ENCODE results near the gene PARN.
A peak's percentile ranks its signal among the peaks of the same experiment; 100 is the strongest.
"Not testable (repeated sequence)": the region's sequence is repeated elsewhere in the genome, so short reads cannot be mapped to it uniquely, and the experiment has no call there.

The PARN gene

GRCh38 chr16:14420721-14421488, 209.2 kb downstream of the PARN start:
- no peak for DNase-seq (ENCODE audit: low read depth)
- no peak overlapping the region for H3K4me3 ChIP-seq (ENCODE audit: low read depth, low read length)

- not testable (repeated sequence) for DNase-seq (ENCODE audit: low read depth); H3K4me3 ChIP-seq (ENCODE audit: low read depth, low read length)
Measured at GRCh38 chr16:14420243-14420642, 209.8 kb downstream of the PARN start.

DNA sequence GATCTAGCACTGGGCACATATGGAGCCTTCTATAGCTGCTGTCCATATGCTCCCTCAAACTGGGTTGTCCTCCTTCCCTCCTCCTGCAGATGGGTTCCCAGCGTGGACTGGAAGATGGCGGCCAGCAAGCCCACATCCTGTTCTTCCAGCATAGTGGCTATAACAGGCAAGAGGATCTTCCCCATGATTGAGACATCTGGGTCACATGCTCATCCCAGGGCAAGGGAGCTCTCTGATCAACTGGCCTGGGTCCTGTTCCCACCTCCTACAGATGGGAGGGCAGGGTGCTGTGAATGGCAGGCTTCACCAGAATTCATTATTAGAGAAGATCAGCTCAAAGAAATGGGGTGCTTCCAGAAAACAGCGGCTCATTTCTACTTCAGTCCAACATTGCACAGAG, 210.2 kb downstream of the PARN start:
- H3K4me3 ChIP-seq (ENCODE audit: low read depth, low read length): no peak overlapping the region
- no peak for DNase-seq (ENCODE audit: low read depth)

DNA sequence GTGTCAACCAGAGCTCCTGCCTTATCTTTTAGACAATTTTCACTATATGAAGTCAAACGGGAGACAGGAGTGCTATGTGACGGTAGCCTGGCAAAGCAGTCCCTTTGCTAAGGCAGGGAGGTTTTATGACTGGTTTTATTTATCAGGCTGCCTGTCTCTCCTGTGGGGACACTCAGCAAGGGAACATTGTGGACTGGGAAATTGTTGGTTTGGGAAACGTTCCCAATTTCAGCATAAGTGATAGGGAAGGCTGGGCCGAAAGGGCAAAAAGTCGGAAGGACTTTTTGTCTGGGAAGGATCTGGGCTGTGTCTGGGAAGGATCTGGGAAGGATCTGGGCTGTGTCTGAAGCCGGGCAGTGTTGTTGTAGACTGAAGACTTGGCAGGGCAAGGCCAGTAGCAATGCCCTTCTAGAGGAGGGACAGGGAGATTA, 211.2 kb downstream of the PARN start:
- DNase-seq (ENCODE audit: low read depth): no peak
- no peak overlapping the region for H3K4me3 ChIP-seq (ENCODE audit: low read depth, low read length)

- no peak for DNase-seq (ENCODE audit: low read depth)
- no peak overlapping the region for H3K4me3 ChIP-seq (ENCODE audit: low read depth, low read length)
Measured at GRCh38 chr16:14416184-14416583, 213.9 kb downstream of the PARN start.

DNA sequence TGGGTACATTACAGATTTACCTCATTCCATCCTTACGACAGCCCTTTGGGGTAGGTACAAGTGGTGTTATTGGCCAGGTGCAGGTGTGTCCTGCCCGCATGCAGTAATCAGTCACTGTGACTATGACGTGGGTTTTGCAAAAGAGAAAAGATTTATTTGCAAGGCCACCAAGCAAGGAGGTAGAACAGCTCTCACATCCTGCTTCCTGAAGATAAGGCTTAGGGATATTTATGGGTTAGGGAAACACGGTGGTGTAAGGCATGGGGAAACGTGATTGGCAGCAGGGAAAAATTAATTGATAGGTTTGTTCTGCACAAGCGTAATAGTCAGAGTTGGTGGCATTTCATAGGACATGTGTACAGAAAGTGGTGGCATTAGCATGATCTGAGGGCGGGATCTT, 214.8 kb downstream of the PARN start:
- no peak for DNase-seq (ENCODE audit: low read depth)
- H3K4me3 ChIP-seq (ENCODE audit: low read depth, low read length): no peak overlapping the region

- no peak overlapping the region for H3K4me3 ChIP-seq (ENCODE audit: low read depth, low read length)
- DNase-seq (ENCODE audit: low read depth): peak; percentile 93
Measured at GRCh38 chr16:14409563-14409962, 220.5 kb downstream of the PARN start.

GRCh38 chr16:14407786-14408399, 222.2 kb downstream of the PARN start:
- DNase-seq (ENCODE audit: low read depth): no peak
- H3K4me3 ChIP-seq (ENCODE audit: low read depth, low read length): no peak overlapping the region

DNA sequence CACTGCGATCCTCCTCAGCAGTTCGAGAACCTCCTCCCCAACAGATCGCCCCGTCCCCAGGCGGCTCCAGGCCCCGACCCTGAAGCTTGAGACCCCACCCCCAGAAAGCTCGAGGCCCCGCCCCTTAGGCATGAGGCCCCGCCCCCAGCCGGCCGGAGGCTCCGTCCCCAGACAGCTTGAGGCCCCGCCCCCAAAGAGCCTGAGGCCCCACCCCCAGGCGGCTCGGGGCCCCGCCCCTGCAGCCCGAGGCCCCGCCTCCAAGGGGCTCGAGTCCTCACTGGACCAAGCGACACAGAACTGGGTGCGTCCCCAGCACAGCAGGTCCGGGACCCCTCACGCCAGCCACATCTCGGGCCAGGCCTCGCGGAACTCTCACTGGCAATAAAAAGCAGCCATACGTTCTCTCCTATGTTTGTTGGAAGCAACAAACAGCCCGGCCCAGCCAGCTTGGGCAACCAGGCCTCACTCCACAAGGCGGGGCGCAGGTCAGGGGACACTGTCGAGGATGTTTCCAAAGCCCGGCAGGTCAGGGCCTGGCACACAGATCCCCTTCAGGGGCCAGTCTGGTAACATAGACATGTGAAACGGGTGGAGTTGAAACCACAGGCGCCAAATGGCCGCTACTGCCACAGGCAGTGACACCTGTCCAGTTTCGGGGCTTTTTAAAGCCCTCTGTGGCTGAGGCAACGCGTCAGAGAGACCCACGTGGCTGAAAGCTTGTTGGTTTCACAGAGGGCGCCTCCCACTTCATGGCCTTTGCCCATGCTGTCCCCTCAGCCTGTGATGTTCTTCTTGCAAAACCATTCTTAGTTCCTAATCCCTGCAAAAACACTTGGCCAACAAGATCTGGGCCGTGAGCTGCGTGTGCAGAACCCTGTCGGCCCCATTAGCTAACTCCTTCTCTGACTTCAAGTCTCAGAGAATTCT, 224.2 kb downstream of the PARN start:
- no peak for DNase-seq (ENCODE audit: low read depth)
- no peak overlapping the region for H3K4me3 ChIP-seq (ENCODE audit: low read depth, low read length)

GRCh38 chr16:14403001-14403389, 227.1 kb downstream of the PARN start:
- DNase-seq (ENCODE audit: low read depth); H3K4me3 ChIP-seq (ENCODE audit: low read depth, low read length): not testable (repeated sequence)

DNA sequence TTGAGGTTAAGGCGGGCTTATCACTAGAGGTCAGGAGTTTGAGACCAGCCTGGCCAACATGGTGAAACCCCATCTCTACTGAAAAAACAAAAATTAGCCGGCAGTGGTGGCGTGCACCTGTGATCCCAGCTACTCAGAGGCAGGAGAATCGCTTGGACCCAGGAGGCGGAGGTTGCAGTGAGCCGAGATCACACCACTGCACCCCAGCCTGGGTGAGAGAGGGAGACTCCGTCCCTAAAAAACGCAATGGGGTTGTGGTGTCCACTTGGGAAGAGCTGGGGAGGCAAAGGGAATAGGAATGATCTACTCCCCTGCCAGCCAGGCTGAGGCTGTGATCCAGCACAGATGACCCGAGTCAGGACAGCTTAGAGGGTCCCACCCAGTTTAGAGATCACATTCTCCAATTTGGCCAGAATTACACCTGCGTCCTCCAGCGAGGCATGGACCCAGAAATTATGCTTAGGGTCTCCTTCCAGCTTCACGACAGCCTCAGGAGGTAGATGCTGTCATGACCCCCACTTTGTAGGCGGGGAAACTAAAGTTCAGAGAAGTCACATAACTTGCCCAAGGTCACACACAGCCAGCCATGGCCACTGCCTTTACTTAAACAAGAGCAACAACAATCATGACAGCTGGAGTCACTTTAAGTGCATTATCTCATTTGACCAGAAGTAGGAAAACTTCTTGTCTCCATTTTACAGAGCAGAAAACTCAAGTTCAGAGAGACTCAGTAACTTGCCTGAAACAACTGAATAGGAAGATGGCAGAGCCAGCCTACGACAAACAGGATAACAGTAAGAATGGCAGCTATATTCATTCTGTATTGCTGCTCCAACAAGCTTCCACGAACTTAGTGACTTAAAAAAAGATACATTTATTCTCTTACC, 227.7 kb downstream of the PARN start:
- DNase-seq (ENCODE audit: low read depth); H3K4me3 ChIP-seq (ENCODE audit: low read depth, low read length): not testable (repeated sequence)

DNA sequence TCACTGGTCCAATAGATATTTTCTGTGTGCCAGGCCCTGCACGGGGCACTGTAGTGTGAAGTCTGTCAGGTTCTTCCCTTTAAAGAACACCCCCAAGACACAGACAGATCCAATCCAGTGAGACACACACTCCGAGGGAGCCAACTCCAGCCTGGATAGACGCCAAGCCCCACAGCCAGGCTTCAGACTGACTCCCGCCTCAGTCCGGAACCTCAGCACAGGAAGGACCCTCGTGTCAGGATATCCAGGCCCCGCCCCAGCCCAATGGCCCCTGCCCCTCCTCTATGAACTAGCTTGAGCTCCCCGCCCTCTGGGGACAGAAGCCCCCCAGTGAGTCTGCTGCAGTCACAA, 228.4 kb downstream of the PARN start:
- DNase-seq (ENCODE audit: low read depth); H3K4me3 ChIP-seq (ENCODE audit: low read depth, low read length): not testable (repeated sequence)

- DNase-seq (ENCODE audit: low read depth); H3K4me3 ChIP-seq (ENCODE audit: low read depth, low read length): not testable (repeated sequence)
Measured at GRCh38 chr16:14400978-14401710, 228.9 kb downstream of the PARN start.

- no peak overlapping the region for H3K4me3 ChIP-seq (ENCODE audit: low read depth, low read length)
- no peak for DNase-seq (ENCODE audit: low read depth)
Measured at GRCh38 chr16:14400285-14400977, 229.6 kb downstream of the PARN start.

DNA sequence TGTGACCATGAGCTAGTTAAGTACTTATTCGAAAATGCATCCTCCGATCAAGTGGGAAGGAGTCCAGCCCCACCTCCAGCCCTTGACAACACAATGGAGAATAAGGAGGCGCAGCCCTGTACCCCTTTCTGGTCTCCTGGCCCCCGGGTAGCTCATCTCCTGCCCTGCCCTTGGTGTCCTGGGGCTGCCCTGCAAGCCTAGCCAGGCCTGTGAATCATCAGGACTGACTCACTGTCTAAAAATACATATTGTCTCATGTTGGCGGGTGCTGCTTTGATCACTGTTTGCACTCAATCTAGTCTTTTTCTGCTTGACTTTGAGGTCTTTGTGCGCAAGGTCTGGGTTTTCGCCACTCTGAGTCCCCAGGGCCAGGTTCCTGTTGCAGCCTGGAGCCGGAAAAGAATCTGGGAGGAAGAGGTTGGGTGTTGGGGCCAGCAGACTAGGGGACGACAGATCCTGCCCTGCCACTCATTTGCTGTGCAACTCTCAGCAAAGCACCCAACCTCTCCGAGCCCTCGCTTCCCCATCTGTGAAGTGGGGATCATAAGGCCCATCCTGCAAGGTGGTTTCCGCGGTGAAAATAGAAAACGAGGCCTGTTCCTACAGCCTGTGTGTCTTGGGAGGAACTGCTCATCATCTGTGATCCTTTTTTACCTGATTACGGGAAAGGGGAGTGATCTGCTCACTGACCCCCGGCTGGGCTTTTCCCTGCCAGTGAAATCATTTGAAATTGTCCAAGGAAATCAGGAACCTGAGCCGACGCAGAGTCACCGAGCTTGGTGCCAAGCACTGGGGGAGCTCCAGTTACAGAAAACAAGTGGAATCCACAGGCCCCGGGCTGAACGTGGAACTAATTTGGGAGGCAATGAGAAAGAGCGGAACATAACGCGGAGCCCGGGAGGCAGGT, 230.4 kb downstream of the PARN start:
- H3K4me3 ChIP-seq (ENCODE audit: low read depth, low read length): no peak overlapping the region

DNA sequence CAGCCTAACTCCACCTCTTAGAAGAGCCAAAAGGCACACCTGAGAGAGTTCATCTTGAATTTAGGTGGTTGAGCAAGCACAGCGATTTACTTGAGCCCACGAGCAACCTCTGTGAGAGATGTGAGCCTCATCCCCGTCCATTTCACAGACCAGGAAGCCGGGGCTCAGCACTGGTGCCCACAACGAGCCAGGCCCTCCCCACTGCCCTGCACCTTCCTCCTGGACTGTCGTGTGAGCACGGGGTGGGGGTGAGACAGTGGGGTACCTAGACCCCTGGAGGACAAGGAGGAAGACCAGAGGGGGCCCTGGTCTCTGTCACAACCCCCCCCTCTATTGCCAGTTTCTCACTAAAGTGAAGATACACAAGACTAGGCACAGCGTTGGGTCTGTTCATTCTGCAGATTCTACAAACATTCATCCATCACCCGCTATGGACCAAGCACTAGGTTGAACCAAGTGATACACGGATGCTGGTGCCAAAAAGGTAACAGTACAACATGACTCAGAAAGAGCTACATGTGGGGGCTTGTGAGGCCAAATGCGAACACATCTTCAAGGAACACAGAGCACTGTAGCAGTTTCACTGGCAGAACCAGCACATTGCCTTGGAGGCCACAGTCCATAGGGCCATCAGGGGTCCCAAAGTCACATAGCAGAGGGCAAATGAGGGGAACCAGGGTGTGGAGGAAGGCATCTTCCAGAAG, 231.9 kb downstream of the PARN start:
- no peak for DNase-seq (ENCODE audit: low read depth)
- no peak overlapping the region for H3K4me3 ChIP-seq (ENCODE audit: low read depth, low read length)

More for the DNA sequence above, 230.4 kb downstream of the PARN start:
- DNase-seq (ENCODE audit: low read depth): no peak
